GM20000 (cell line): ENCODE measurements around the gene SLC5A6.
"Not testable (repeated sequence)": the region's sequence is repeated elsewhere in the genome, so short reads cannot be mapped to it uniquely, and the experiment has no call there.

ENCODE experiments used
- DNase-seq: peaks from one replicate; pipeline ENCODE4 v3.0.0; 2012; ENCODE audit warnings: low spot score
- CTCF ChIP-seq: IDR thresholded peaks from 2 replicates; pipeline ENCODE4 v1.5.1; 2012; ENCODE audit warnings: mild to moderate bottlenecking, control low read depth; ENCODE audit errors: extremely low read depth, missing control alignments

The SLC5A6 gene

GRCh38 chr2:27204566-27204965 lies 7.5 kb downstream of the SLC5A6 start:
- no peak for DNase-seq
- no peak for TF ChIP-seq CTCF

- TF ChIP-seq CTCF: no peak
- DNase-seq: no peak
These were observed 8.3 kb downstream of the SLC5A6 start for GRCh38 chr2:27203741-27204140.

GRCh38 chr2:27202854-27203253 lies 9.2 kb downstream of the SLC5A6 start:
- no peak for TF ChIP-seq CTCF
- DNase-seq: no peak

- TF ChIP-seq CTCF: no peak
- no peak for DNase-seq
These were observed 10.4 kb downstream of the SLC5A6 start for GRCh38 chr2:27201675-27202074.

GRCh38 chr2:27199241-27199640 lies 12.8 kb downstream of the SLC5A6 start:
- no peak for TF ChIP-seq CTCF
- DNase-seq: no peak

GRCh38 chr2:27198627-27199026 lies 13.4 kb downstream of the SLC5A6 start:
- TF ChIP-seq CTCF: no peak
- no peak for DNase-seq

GRCh38 chr2:27198068-27198467 lies 14.0 kb downstream of the SLC5A6 start:
- DNase-seq: not testable (repeated sequence)

GRCh38 chr2:27195799-27196198 lies 16.3 kb downstream of the SLC5A6 start:
- not testable (repeated sequence) for DNase-seq
